Measurements from ENCODE around the gene OR2AT4. TPM values are rescaled to one million over a fixed set of nuclear protein-coding genes. Genes with fewer than 3 reads are reported as not detected.

OR2AT4 gene
- total and polyA plus RNA-seq, 2 of the 8 experiments (the other 6 are each of a cell fraction or from before 2014, with no cell fraction given) = not detected

DNA sequence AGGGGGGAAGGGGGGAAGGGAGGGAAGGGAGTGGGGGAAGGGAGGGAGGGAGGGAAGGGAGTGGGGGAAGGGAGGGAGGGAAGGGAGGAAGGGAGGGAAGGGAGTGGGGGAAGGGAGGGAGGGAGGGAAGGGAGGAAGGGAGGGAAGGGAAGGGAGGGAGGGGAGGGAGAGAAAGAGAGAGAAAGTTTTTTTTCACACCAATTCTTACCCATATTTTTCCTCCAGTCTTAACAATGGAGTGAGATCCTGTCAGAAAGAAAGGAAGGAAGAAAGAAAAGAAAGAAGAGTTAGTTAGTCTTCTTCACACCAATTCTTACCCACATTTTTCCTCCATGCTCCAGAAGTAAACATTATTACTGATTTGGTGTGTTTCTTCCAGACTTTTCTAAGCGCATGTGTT, 3.0 kb upstream of the OR2AT4 start:
- ChIA-PET CTCF (ENCODE audit: partially characterized antibody) (interaction anchor here (1.1 to 2.2 kb wide), 2 partner anchors 77 to 105 kb away, joined by 4 to 6 read pairs; no protein-coding TSS in a partner anchor), POLR2A (ENCODE audit: partially characterized antibody) (interaction anchor here (0.7 kb wide), 2 partner anchors 10 to 128 kb away, joined by 3 read pairs; no protein-coding TSS in a partner anchor)
- H4K91ac ChIP-seq (replicated peaks; ENCODE audit: insufficient read length, low read length) = no peak overlapping the region
- H2BK12ac ChIP-seq (ENCODE audit: low read depth, low read length) = no peak overlapping the region
- H2AFZ ChIP-seq (ENCODE audit: low read length) = no peak overlapping the region
- H2BK120ac ChIP-seq (replicated peaks; ENCODE audit: low read depth, low read length) = no peak overlapping the region
- H3K36me3 ChIP-seq (ENCODE audit: control insufficient read depth in 2 of 4, insufficient read depth in 4 of 4, low read length in 3 of 4) = no peaks in the 10 kb centered on the region
- no peak overlapping the region for H2AK5ac ChIP-seq (ENCODE audit: low read depth, low read length)
- H4K20me1 ChIP-seq (replicated peaks in 1 of 2; ENCODE audit: control insufficient read depth in 1 of 2, insufficient read depth in 2 of 2, low read length in 2 of 2) = no peaks in the 10 kb centered on the region
- no peak overlapping the region for H2BK5ac ChIP-seq (ENCODE audit: low read depth, low read length)
- FAIRE-seq = no peak
- H3K4me1 ChIP-seq (replicated peaks in 1 of 4; ENCODE audit: control insufficient read depth in 3 of 4, insufficient read depth in 4 of 4, low read length in 3 of 4) = no peaks in the 10 kb centered on the region; a peak in 1 of 7 replicates
- no peak overlapping the region for H3K14ac ChIP-seq (ENCODE audit: insufficient read length)
- no peak overlapping the region for H3K4me2 ChIP-seq (ENCODE audit: insufficient read depth in 1 of 2, low read depth in 2 of 2, low read length in 2 of 2)
- H3K23me2 ChIP-seq (ENCODE audit: low read depth, low read length) = no peaks in the 10 kb centered on the region
- H3K9ac ChIP-seq (replicated peaks in 1 of 4; ENCODE audit: extremely low read depth in 1 of 4, low read depth in 3 of 4, low read length in 3 of 4) = no peak overlapping the region
- peaks cover 0 to 6% of the 10 kb centered on the region in 2 experiments; a peak in 1 of 4 replicates for H3K9me3 ChIP-seq (ENCODE audit: insufficient read depth in 2 of 2, low read depth in 1 of 2, low read length in 1 of 2)
- no peak overlapping the region for H2BK15ac ChIP-seq (ENCODE audit: low read length)
- H3K79me2 ChIP-seq (ENCODE audit: control insufficient read depth in 1 of 2, insufficient read depth in 2 of 2, low read length in 2 of 2) = no peaks in the 10 kb centered on the region
- TF ChIP-seq CHD2 (IDR thresholded peaks at IDR 0.05; ENCODE audit: low read length) = no peak
- TF ChIP-seq POLR2A (IDR thresholded peaks at IDR 0.05; ENCODE audit: control extremely low read depth in 1 of 2, low read depth in 2 of 2, low read length in 2 of 2) = no peak
- no peak for TF ChIP-seq EP300 (IDR thresholded peaks at IDR 0.05; ENCODE audit: borderline replicate concordance in 1 of 2, low read depth in 2 of 2, low read length in 2 of 2)
- no peak for TF ChIP-seq TCF12 (IDR thresholded peaks at IDR 0.05; ENCODE audit: low read depth, low read length)
- TF ChIP-seq CBX8 (IDR thresholded peaks at IDR 0.05; ENCODE audit: borderline replicate concordance, low read depth, low read length) = no peak
- no peak for TF ChIP-seq POU5F1 (IDR thresholded peaks at IDR 0.05; ENCODE audit: low read depth, low read length)
- TF ChIP-seq TEAD4 (IDR thresholded peaks at IDR 0.05; ENCODE audit: low read depth, low read length) = no peak
- TF ChIP-seq ASH2L (IDR thresholded peaks at IDR 0.05; ENCODE audit: low read length) = no peak
- TF ChIP-seq RBBP5 (IDR thresholded peaks at IDR 0.05; ENCODE audit: borderline replicate concordance, low read depth, low read length) = no peak
- no peaks in the 10 kb centered on the region for H3K79me1 ChIP-seq (ENCODE audit: low read depth, low read length)
- no peak overlapping the region for H4K8ac ChIP-seq (ENCODE audit: extremely low read depth, insufficient read depth, low read length)
- H3K27me3 ChIP-seq (replicated peaks in 1 of 4; ENCODE audit: control insufficient read depth in 3 of 4, extremely low read depth in 1 of 4, insufficient read depth in 3 of 4, low read length in 3 of 4) = no peaks in the 10 kb centered on the region
- 93% methylated on average over 1 of the region's 1 CpG; no CpG with 5 or more reads in 1 of the 2 experiments for WGBS, 2 experiments (ENCODE audit: extremely low coverage in 1 of 2, insufficient coverage in 1 of 2, insufficient read length in 1 of 2, insufficient replicate concordance in 2 of 2, low coverage in 1 of 2, low lambda C conversion rate in 2 of 2, missing lambda C conversion rate in 1 of 2)
- H3K27ac ChIP-seq (ENCODE audit: low read depth, low read length) = no peak overlapping the region
- no peak overlapping the region for H3K4me3 ChIP-seq (ENCODE audit: extremely low read depth in 1 of 4, insufficient read depth in 2 of 4, low read depth in 3 of 4, low read length in 4 of 4)
- H3K23ac ChIP-seq (ENCODE audit: insufficient read length) = no peak overlapping the region
- H3K56ac ChIP-seq (replicated peaks; ENCODE audit: insufficient read length, low read depth, low read length) = no peak overlapping the region
- H2BK20ac ChIP-seq (ENCODE audit: low read length) = no peak overlapping the region
- no peak overlapping the region for H4K5ac ChIP-seq (ENCODE audit: insufficient read length, low read depth, low read length)
- no peak for DNase-seq (ENCODE audit: low read depth in 1 of 2, low spot score in 2 of 2)
- H3K18ac ChIP-seq (ENCODE audit: extremely low read depth, low read length) = no peak overlapping the region
- no peak overlapping the region for H3K4ac ChIP-seq (replicated peaks; ENCODE audit: insufficient read length, low read depth, low read length)
